ENCODE results near the gene TDRD9.

The TDRD9 gene

DNA sequence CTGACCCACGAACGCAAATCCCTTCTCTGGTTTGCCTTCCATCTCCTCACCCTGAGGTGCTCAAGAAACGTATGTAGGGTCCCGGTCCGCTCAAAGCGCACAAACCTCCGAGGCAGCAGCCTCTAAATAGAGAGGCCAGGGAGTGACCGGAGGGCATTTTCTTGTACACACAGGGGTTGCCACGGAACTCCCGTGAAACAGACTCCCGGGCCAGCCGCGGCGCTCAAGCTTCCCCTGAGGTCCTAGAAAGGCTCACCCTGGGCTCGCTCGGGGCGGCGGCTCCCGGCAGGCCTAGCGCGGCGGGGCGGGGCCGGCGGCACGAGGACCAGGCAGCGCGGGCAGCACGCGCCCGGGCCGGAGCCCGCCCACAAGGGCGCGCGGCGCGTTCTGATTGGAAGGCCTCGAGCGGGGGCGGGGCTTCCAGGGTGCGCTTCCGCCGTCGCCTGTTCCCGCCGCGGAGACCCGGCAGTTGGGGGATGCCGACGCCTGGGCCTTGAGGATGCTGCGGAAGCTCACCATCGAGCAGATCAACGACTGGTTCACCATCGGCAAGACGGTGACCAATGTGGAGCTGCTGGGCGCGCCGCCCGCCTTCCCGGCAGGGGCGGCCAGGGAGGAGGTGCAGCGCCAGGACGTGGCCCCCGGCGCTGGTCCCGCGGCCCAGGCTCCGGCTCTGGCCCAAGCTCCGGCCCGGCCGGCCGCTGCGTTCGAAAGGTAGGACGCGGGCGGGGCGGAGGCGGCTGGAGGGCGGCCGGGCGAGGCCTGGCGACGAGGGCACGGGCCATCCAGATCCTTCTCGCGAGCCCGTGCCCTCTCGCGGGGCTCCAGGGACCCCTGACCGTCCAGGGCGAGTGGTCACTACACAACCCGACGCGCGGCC, at the start of gene TDRD9:
Gene TDRD9 (plus strand): TSS at position 446 of the 880 bp plus-strand sequence. CDS start 54 bp downstream, at position 500.
- Histone ChIP-seq H3K27me3 (replicated peaks; ENCODE audit: control insufficient read depth, insufficient read depth, low read length) (no peaks in the 10 kb centered on the region; the same call in 1 of the 2 replicates), H3K4me3 (replicated peaks; ENCODE audit: low read depth, low read length) (no peak within 1 kb of the TSS), H3K36me3 (ENCODE audit: control insufficient read depth, insufficient read depth, low read length) (no peaks in the 10 kb centered on the region)
- TF ChIP-seq, protein P1, sequence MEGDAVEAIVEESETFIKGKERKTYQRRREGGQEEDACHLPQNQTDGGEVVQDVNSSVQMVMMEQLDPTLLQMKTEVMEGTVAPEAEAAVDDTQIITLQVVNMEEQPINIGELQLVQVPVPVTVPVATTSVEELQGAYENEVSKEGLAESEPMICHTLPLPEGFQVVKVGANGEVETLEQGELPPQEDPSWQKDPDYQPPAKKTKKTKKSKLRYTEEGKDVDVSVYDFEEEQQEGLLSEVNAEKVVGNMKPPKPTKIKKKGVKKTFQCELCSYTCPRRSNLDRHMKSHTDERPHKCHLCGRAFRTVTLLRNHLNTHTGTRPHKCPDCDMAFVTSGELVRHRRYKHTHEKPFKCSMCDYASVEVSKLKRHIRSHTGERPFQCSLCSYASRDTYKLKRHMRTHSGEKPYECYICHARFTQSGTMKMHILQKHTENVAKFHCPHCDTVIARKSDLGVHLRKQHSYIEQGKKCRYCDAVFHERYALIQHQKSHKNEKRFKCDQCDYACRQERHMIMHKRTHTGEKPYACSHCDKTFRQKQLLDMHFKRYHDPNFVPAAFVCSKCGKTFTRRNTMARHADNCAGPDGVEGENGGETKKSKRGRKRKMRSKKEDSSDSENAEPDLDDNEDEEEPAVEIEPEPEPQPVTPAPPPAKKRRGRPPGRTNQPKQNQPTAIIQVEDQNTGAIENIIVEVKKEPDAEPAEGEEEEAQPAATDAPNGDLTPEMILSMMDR (IDR thresholded peaks at IDR 0.05; ENCODE audit: insufficient read depth, low read length, poor library complexity, severe bottlenecking): no peak
- DNase-seq (ENCODE audit: extremely low read depth, insufficient read length): no peak

- Histone ChIP-seq H3K4me3 (replicated peaks; ENCODE audit: low read depth, low read length) (no peak overlapping the region), H3K27me3 (replicated peaks; ENCODE audit: control insufficient read depth, insufficient read depth, low read length) (no peaks in the 10 kb centered on the region; the same call in 1 of the 2 replicates), H3K36me3 (ENCODE audit: control insufficient read depth, insufficient read depth, low read length) (no peaks in the 10 kb centered on the region)
- no peak for DNase-seq (ENCODE audit: extremely low read depth, insufficient read length)
- TF ChIP-seq, protein P1 (IDR thresholded peaks at IDR 0.05; ENCODE audit: insufficient read depth, low read length, poor library complexity, severe bottlenecking): no peak
These were observed 49.1 kb upstream of the TDRD9 start for GRCh38 chr14:103879118-103879569.

DNA sequence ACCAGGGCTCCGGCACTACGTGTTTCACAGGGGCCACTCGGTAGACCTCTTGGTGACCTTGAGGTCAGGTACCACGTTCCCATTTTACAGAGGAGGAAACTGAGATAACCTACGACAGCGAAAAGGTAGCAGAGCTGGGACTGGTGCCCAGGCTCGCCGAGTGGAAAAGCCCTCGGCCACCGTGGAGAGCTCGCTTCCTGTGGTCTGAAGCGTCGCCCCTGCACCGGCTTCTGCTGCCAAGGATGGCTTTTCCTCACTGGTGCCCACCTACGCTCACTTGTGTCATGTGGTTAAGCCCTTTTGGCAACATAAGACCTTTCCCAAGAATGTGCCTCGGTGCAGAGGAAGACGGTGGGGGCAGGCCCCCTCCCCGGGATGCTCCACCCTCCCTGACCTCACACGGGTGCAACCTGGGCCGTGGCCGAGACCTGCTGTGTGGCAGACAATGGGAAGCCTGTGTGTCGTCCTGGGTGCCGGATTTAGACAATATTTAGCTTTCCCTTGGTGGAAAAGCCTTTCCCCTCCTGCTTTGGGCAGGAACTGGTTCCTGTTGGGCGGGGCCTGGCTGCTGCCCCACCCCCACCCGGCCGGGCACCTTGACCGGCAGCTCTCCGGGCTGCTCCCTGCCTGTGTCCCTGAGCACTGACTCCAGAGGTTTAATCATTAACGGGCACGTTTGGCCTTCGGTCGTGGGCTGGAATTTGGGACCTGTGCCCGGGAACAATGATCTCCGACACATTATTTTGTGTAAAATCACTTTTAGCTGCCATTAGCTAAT, 48.5 kb upstream of the TDRD9 start:
- DNase-seq (ENCODE audit: extremely low read depth, insufficient read length): no peak
- no peaks in the 10 kb centered on the region for H3K36me3 ChIP-seq (ENCODE audit: control insufficient read depth, insufficient read depth, low read length)
- H3K4me3 ChIP-seq (replicated peaks; ENCODE audit: low read depth, low read length): no peak overlapping the region
- H3K27me3 ChIP-seq (replicated peaks; ENCODE audit: control insufficient read depth, insufficient read depth, low read length): no peaks in the 10 kb centered on the region; the same call in 1 of the 2 replicates
- TF ChIP-seq, protein P1 (IDR thresholded peaks at IDR 0.05; ENCODE audit: insufficient read depth, low read length, poor library complexity, severe bottlenecking): no peak

DNA sequence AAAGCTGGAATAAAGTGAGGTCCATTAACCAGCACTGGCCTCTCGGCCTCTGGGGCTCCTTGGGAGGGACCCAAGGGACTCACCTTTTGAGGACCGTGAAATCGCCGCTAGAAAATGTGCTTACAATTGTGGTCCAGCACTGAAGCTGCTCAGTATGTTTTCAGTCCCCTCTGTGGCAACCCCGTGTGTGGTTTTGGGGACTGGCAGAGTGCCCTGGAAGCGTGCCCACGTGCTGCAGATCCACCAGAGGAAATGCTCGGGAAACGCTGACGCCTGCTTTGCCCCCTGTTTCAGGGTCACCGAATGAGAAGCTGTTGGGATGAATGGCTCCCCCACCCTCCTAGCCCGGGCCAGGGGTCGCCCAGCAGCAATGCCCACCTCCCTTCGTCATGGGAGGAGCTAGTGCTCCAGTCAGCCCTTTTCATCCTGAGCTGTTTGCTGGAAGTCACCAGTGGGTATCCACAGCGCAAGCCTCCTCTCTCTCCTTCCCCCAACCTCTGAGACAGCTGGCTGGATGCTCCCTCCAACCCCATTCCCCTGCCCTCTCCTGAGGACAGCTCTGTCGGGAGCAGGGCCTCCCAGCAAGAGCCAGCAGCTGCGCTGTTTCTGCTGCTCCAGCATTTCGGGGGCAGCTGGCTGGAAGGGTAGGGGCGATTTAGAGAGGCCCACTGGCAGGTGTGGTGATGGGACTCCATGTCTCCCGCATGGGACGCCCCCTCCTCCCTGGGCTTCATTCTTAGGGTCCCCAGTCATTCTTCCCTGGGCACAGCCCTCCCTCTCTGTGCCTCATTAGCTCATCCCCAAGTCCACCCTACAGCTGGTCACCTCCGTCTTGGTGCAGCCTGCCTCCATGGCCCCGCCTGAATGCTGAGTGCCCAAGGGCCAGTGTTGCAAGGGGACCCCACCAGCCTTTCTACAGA, 47.6 kb upstream of the TDRD9 start:
- TF ChIP-seq, protein P1 (IDR thresholded peaks at IDR 0.05; ENCODE audit: insufficient read depth, low read length, poor library complexity, severe bottlenecking): no peak

More for the DNA sequence above, 47.6 kb upstream of the TDRD9 start:
- no peak for DNase-seq (ENCODE audit: extremely low read depth, insufficient read length)
- no peak overlapping the region for H3K4me3 ChIP-seq (replicated peaks; ENCODE audit: low read depth, low read length)
- no peaks in the 10 kb centered on the region for H3K36me3 ChIP-seq (ENCODE audit: control insufficient read depth, insufficient read depth, low read length)
- H3K27me3 ChIP-seq (replicated peaks; ENCODE audit: control insufficient read depth, insufficient read depth, low read length): no peaks in the 10 kb centered on the region; the same call in 1 of the 2 replicates

Measured in GM06990 (cell line).